HG02943 (cell line): ENCODE data around the gene CLDN8.

Source experiments
- ATAC-seq: cut with Tn5 transposase; IDR thresholded peaks from one replicate; pipeline ENCODE4 v1.9.1; 2021; ENCODE audit warnings: mild to moderate bottlenecking, low read depth, moderate library complexity; ENCODE audit not compliant: unreplicated experiment

Gene CLDN8

DNA sequence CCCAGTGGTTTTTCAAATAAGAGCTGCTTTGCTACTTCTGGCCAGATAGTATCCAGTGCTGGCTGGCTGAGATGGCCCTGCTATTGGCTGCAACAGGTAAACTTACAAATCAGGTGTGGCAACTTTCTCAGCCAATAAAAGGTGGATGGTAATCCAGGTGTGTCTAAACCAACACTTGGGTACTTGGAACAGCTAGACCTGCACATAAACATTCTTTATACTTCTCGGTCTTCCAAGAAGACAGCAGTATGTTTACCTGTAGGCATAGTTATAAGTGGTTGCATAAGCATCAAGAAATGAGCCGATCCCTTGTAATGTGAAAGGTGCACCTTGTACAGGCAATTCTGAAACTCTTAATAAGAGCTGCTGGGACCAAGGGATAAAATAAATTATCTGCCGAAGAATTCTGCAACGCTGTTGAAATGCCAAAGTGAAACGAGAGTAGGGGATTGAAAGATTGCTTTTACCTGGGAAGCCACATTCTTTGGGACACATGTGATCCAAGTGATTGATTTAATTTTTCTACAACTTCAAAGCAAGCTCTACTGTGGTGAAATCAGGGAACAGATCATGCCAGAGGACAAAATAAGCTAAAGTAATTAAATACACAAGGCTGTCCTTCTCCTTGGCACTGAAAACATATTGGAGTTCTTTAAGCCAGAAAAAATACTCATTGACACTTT is at the start of gene CLDN8:
TSS of gene CLDN8 (minus strand) at position 57 of the 683 bp plus-strand sequence. CDS start 172 bp downstream, outside the sequence.
- no peak for ATAC-seq

DNA sequence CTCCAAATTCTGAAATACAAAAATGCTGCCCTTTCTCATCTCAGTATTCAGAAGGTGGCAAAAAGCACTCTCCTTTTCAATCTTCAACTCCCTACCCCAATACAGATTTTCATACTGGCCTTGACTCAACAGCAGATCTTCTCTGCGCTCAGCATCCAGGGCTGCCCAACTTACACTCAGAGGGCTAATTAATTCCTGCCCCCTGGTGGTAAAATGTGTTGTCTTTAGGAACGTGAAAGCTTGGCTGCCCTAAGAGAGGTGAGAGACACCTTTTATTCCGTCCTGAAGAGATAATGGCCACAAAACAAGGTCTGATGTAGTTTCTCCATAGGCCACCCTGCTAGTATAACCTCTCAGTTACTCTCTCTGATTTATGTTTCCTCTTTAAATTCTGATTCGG is 41.9 kb upstream of the CLDN8 start:
- ATAC-seq = no peak

DNA sequence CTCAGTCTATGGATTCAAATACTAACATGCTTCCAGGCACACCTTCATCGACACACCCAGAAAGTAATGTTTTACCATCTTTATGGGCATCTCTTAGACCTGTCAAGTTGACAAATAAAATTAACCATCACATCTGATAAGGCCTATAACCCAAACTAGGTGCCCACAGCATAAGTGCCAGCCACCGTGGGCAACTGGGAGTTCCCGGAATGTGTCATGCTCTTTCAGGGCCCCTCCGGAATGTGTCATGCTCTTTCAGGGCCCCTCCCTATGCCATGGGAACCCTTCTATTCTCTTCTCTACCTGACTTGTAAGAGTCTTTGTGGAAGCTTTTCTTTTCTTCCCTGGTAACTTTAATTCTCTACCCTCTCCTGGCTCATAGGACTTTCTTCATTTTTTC is 40.2 kb upstream of the CLDN8 start:
- ATAC-seq = no peak

DNA sequence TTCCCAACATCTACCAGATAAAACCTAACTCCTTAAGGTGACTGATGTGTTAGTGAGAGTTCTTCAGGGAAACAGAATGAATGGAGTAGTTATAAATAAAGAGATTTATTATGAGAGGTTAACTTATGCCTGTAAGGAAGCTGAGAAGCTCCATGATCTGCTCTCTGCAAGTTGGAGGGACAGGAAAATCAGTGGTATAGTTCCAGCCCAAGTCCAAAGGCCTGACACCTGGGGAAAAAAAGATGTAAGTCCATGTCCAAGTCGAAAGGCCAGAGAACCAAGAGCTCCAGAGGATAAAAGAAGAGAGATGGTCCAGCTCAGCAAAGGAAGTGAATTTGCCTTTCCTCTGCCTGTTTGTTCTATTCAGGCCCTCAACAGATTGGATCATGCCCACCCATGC is 39.8 kb upstream of the CLDN8 start:
- no peak for ATAC-seq

GRCh38 chr21:30251781-30252180 is 35.9 kb upstream of the CLDN8 start:
- no peak for ATAC-seq

GRCh38 chr21:30249936-30250335 is 34.0 kb upstream of the CLDN8 start:
- no peak for ATAC-seq

DNA sequence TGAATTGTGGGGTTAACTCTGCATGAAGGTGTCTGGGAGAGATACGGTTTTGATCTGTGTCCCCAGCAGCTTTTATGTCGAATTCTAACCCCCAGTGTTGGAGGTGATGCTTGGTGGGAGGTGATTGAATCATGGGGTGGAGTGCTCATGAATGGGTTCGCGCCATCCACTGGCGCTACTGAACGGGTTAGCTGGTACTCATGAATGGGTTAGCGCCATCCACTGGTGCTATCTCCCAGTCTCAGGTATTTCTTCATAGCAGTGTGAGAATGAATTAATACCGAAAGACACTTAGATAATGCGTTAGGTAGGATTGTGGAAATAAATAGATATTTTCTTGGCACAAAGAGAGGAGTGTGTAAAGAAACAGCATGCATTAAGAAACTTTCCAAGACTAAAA is 32.9 kb upstream of the CLDN8 start:
- no peak for ATAC-seq

DNA sequence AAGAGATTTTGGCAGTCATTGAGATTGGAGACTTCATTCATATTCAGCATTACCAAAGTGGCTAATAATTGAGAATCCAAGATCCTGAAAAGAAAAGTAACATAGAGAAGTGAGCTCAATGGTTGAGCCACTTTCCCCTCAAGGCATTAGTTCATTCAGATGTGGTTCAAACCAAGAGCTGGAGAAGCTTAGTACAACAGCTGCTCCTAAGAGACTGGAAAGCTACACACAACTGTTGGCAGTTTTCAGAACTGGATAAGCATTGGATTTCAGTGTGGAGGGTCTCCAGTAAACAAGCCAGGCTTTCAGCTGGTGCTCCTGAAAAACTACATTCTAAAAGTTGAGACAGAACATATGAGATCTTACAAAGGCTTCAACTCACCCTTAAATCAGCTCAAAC is 29.2 kb upstream of the CLDN8 start:
- ATAC-seq = no peak

DNA sequence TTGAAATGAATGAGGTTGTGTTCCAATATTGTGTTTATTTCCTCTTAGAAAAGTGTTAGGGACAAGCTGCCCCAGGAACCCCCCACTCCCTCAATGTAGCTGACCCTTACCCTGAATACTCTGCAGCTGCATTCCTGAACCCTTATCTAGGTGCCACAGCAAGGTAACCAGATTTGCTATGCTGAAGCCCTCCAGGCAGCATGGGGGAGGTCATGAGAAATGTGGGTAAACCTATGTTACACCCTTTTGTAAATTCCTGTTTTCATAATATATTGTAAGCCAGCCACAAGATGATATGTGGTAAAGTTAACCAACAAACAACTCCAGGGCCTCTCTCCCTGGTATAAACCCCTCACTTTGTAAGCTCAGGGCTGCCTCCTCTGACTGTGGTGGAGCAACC is 27.8 kb upstream of the CLDN8 start:
- no peak for ATAC-seq

GRCh38 chr21:30240661-30241060 is 24.8 kb upstream of the CLDN8 start:
- ATAC-seq = no peak

DNA sequence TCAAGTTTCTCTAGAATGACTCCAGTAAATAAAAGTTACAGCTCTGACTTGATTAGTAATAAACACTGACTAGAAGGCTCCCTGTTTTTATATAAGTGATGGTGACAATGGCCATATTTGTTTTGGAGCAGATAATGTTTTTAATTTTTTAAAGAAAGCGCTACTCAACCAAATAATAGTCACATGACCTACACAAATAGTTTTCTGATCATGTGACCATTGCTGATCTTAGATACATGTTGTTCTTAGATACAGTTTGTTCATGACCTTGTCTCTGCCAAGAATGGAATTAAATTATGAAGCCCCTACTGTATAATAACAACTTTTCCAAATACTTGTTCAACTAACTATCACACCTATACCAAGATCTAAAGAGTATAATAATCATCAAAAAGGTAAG is 22.3 kb upstream of the CLDN8 start:
- no peak for ATAC-seq

- ATAC-seq = no peak
Measured at GRCh38 chr21:30234643-30235042, 18.7 kb upstream of the CLDN8 start.

- ATAC-seq = no peak
Measured at GRCh38 chr21:30234050-30234449, 18.2 kb upstream of the CLDN8 start.

DNA sequence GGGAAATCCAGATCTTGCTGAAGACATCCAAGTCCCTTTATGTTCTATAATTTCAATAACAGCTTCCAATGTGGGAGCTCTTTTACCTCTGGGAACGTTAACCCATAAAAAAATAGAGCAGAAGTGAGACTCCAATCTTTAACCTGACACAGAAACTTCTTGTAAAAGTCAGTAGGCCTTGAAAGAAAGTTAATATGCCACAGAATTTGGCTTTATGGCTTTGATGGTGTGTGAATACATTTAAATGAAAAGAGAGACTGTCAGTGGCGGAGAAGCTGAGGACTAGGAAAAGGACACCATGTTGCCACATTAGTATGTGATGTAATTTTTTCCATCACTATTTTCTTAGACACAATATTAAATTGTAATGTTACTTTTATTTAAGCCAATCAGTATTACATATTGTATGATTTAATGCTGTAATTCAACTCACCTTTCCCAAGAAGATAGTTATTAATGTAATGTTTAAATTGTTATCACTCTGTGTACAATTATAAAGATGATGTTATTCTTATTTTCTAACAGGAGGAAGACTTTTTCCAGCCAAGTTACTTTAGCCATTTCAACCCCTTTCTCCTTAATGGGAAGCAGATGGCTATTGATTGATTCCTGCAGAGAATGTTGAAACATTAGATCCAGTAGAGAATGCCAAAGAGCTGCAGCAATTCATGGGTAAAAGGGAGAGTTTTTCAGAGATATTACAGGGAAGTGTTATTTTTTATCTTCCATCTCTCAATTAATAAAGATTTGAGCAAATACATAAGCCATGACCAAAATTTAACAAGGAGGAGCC is 17.5 kb upstream of the CLDN8 start:
- no peak for ATAC-seq

GRCh38 chr21:30232011-30232410 is 16.1 kb upstream of the CLDN8 start:
- ATAC-seq = no peak

DNA sequence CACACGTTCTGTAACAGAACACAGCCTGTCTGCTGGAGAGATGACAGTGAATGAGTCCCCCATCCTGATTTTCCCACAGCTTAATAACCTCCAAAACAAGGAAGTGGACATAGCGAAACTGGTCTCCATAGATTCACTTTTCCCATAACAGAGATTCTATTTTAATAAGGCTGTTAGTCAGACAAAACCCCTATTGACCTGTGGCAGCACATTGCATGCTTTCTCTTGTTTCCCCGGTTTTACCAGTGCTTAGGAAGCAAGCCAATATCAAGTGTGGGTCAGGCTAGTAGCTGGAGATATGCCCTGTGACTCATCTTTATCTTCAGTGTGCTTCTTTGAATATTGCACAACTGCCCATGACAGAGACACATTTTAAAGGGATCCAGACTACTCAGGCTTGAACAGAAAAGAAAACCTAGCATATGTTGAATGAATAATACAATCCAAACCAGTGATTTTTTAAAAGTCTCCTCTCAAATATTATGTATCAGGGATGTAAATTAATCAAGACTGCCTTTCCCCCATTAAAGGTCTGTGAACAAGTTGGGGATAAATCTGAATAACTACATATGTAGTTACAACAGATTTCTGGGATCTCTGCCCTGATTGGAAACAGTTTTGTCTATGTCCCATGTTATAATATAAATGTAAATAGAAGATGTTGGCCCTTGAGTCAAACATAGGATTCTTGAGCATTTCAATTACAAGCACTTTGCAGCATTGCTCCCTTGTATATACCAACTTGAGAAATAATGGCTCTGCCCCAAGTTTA is 11.9 kb upstream of the CLDN8 start:
- no peak for ATAC-seq

DNA sequence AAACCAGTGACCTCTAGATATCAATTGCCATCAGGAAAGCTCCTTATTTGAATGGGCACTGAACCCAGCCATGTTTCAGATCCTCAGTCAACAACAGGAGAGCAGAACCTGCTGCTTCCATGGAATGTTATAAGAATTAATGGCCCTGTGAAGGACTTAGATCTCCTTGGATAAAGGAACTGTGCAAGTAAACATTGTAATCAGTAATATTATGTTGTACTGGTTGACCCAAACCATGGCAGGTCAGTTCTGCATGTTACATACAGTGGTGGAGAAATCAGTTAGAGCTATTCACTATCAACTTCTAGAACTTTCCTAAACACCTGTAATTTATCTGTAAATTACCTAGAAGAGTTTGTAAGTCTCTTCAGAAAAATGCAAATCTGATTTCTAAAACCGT is 11.2 kb upstream of the CLDN8 start:
- ATAC-seq = no peak

- ATAC-seq = no peak
Measured at GRCh38 chr21:30223596-30223995, 7.7 kb upstream of the CLDN8 start.

DNA sequence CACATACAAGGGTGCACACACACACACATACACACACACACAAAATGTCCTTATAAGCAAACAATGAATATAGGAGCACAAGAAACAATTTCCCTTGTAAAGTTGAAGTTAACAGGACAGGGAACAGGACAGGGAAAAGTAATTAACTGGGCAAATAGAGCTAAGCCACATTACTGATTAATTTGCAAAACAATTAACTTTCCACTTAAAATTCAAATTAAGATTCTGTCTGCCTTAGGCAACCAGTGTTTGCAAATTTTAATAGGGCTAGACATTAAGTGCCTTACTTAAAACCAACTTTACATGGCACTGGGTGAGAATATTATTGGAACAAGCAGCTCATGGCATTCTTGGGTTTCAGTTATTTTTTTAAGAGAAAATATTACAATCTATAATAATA is 6.8 kb upstream of the CLDN8 start:
- ATAC-seq = no peak

GRCh38 chr21:30211071-30211470 is 4.8 kb downstream of the CLDN8 start:
- no peak for ATAC-seq

DNA sequence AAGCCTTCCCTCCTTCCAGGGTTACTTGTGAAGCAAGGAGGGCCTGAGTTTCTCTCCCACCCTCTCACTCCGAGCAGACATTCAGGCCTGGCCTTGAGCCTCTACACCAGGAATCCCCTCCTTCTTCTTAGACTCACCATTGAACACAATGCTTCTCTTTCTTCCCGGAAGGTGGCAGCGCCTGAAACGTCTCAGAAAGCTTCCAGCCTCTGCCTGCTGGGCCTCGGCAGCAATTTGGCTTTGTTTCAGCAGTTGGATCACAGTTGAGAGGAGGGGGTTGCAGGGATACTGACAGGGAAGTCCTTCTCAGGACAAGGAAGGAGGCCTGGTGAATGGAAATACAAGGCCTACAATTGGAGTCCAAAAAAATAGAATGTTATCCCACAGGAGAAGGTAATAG is 6.3 kb downstream of the CLDN8 start:
- ATAC-seq = no peak

DNA sequence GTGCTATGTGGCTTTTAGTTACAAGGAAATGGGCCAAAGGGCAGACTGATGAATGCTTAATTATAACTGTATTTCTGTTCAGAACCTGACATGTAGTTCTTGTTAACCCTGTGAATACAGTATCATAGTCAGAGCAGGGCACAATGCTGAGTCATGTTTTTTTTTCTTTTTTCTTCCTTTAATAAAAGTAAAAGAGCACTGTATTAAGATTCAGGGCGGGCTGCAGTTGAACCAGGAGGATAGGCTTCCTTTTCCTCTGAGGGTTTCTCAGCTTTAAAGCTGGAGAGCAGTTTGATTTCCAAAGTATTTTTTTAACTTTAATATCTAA is 8.7 kb downstream of the CLDN8 start:
- no peak for ATAC-seq
